Measurements from ENCODE around the gene ABI2.

Gene ABI2

DNA sequence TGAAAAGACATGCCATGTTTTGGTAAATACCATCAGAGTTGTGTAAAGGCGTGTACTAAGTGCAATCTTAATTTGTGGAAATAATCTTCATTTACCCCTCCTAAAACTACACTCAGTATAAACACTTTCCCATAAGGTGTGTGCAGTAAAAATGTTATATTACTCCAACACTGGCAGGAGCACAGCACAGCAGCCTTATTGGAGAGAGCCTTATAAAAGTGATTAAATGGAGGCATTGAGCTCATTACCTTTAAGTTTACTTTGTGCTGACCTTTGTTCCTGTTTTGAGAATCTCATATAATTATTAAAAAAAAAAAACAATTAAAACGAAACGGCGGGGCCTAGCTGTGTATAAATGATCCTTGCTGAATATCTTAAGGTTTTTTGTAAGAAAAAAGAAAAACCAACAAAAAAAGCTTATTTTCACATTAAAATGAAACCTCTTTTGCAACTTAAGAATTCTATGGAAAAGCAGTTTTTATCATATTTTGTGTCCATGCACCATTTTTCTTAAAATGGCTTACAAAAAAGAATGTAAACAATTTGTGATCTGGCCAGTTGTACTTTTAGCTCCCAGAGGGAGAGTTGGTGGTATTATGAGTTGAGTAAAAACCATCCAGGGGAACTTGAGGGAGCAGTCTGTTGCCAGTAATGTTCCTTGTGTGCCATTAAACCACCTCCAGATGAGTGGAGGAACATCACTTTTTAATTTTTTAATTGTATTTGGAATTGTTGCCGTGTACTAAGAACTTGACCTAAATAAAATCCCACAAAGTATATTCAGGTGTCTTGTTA, 103.4 kb downstream of the ABI2 start:
- DNase-seq (ENCODE audit: low read depth): no peak

DNA sequence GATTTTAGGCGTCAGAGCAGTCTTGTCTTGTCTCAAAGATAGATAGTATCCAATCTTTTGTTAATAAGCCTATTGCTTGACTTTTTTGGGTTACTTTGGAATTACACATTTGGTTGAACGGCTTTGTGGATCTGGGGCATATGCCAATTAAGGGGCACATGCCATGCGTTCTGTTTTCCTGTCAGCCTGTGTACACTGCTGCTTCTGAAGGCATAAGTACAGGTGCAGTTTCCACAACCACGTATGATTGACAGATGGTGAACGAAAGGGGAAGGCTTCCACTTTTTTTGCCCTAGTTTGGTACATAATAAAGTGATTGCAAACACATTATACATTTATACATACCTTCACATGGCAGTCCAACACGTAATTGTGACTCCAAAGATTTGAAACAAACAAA, 104.6 kb downstream of the ABI2 start:
- no peak for DNase-seq (ENCODE audit: low read depth)

DNA sequence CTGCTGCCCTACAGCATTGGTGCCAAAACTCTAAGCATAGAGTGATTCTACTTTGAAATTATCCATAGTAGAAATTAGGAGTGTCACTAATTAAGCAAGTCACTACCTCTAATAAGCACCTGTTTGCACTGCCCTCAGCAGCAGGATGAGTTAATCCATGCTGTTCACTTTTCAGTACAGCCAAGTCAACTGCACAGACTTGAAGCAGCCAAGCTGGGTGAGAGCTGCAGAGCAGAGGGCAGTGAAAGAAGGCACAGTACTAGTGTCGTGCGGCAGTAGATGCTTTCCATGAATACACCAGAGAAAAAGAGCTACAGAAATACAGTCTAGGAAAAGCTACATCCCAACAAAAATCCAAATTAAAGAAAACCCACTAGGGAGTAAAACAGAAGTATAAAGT, 108.3 kb downstream of the ABI2 start:
- DNase-seq (ENCODE audit: low read depth): no peak

DNA sequence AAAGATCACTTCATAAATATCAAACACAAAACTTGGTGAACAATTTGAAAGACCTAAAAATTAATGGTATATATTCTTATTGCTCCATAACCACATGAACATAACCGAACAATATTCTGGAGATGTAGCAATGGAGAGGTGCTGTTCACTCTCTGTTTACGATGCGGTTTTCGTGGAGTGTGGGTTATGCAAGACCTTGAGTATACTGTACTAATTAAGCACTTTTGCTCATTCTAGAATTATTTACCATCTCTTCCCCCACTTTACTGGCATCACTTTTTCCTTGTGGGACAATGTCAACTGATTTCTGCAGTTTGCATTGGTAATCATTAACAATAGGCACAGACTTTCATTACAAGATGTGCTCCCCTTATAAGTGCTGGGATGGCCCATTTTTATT, 109.3 kb downstream of the ABI2 start:
- DNase-seq (ENCODE audit: low read depth): no peak

DNA sequence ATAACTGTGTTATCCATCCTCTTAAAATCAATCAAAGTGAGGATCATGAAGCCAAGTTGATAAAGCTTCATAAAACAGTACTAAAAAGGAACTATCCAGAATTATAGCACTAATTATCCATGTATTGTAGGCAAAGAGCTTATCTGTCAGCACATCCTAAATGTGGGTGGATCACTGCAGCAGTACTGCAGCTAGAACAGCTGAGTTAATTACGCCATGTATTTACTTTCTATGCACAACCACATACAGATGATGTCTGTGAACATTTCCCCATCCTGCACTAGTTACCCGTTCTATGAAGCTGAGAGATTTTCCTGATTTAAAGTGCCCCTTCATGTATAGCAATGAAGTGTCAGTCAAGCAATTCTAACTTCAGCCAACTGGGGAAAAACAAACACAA, 110.3 kb downstream of the ABI2 start:
- no peak for DNase-seq (ENCODE audit: low read depth)

DNA sequence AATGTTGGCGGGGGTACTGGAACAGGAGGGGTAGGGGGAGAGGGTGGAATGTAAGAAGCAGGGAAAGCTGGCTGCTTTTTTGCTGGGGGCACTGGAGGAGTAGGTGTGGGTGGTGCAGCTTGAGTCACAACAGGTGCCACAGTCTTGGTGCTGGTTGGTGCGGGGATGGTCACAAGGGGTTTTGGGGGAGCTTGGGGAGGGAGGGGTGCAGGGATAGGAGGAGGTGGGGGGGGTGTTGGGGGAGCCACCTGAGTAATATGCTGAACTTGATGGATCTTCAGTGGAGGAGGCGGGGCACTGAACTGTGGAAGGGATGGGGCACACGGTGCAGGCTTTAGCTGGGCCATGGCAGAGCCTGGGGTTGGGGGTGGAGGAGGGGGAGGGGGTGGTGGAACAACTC, 112.5 kb downstream of the ABI2 start:
- no peak for DNase-seq (ENCODE audit: low read depth)

DNA sequence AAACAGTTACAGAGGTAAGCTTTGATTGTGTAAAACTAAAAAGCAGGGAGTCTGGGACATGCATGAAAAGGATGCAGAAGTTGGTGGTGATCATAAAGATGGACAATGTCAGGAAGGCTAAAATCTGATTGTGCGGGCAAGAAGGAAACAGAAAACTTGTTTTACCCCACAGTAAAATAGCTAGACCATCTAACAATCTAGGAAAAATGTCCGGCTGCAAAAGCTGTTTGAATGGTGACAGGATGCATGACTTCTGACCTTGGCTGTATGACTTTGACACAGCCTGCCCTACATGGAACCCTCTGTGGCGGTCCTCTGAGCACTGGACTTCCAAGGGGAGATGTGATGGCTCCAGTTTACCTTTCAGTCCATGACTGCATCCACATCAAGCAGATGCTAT, 113.3 kb downstream of the ABI2 start:
- no peak for DNase-seq (ENCODE audit: low read depth)

DNA sequence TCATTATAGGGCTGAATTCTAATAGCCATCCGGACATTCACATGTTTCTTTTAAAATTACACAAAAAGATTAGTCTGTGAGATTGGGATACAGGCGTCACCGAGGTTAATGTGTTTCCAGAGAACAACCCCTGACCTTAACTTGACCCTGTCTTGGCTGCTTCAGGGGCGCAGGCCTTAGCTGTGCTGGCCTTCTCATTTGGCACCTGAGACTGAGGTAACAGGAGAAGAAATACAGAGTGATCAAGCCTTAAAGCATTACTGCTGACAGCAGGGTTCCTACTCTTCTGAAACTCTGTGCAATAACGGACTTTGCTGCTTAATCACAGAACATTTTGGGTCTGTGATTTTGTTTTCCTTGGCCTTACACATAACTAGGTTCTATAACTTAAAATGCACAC, 114.3 kb downstream of the ABI2 start:
- DNase-seq (ENCODE audit: low read depth): no peak

DNA sequence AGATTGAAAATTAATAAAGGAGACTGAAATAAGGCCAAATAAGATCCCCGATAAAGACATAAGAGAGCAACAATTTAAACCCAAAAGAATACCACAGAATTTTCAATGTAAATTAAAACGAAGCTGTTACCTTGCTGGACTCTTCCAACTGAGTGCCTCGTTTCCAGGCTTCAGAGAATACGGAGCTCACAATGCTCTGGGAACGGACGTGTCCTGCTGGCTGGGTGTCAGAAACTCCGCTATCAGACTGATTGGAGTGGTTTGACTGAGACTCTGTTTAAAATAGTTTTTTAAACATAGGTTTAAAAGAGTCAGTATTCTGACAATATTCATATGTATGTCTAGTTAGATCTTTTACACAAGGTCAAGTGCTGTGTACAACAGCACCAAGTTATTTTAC, 116.5 kb downstream of the ABI2 start:
- DNase-seq (ENCODE audit: low read depth): no peak

DNA sequence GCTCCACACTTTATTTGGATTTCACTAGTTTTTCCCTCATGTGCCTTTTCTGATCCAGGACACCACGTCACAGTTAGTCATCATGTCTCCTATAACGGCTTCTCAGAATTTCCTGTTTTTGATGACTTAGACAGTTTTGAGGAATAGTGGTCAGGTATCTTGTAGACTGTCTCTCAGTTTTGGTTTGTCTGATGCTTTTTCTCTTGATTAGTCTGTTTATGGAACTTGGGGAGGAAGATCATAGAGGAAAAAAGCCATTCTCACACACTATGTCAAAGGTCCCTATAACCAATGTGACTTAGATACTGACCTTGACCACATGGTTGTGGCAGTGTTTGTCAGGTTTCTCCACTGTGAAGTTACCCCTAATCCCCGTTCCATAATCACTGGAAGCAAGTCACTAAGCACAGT, 117.9 kb downstream of the ABI2 start:
- no peak for DNase-seq (ENCODE audit: low read depth)

DNA sequence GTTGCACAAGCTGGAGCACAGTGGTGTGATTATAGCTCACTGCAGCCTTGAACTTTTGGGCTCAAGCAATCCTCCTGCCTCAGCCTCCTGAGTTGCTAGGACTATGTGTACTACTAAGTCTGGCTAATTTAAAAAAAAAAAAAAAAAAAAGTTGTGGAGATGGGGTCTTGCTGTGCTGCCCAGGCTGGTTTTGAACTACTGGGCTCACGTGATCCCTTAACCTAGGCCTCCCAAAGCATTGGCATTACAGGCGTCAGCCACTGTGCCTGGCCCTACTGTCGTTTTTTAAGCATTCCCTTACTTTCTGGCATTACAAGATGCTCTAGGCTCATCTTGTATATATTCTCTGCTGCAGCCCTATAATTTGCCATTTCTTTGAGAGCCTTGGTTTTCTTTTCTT, 118.6 kb downstream of the ABI2 start:
- DNase-seq (ENCODE audit: low read depth): no peak

DNA sequence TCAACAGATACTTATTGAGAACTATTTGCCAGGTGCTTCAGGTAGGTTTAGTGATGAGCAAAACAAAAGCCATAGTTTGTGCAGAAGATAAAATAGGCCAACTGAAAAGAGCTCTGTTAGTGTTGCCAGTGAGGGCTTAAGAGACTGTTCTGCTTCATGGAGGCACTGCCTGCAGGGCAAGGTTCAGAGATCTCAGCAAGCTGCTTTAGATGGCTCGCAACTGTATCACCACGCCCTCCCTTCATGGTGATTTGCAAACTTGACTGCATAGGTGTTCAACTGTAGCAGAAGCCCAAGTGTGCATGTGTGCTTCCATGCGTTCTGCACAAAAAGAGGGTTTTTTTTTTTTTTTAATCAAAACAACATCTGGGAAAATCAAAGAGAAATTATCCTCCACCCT, 122.4 kb downstream of the ABI2 start:
- no peak for DNase-seq (ENCODE audit: low read depth)

DNA sequence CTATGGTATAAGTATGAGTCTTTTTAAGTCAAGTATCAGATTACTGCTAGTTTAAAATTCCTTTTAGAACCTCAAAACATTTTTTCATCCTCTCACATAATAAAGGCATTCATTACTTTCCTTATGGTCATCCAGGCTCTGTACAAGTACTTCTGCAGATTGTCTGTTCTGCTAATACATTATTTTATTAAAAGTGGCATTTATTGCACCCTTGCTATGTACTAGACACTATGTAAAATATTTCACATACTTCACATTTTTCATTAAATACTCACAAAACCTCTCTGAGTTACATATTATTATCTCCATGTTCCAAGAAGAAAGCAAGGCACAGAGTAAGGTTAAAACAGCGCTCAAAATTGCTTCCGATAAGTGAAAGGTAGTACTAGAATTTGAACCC, 122.8 kb downstream of the ABI2 start:
- no peak for DNase-seq (ENCODE audit: low read depth)

DNA sequence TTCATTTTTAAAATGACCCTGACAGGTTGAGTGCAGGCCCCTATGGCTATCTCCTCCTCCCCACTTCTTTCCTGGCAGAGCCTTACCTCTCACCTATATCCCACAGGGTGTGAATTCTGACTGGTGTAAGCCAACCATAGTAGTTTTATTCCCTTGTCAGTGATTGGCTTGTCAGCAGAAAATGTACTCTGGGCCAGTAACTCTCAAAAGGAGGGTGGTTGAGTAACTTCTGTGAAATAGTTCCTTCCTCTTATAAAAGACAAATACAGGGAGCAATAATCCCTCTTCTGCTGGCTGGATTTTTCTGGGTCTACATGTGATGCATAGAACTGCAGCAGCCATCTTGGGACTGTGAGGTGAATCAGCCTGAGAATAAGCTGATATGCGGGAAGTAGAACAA, 123.5 kb downstream of the ABI2 start:
- no peak for DNase-seq (ENCODE audit: low read depth)

DNA sequence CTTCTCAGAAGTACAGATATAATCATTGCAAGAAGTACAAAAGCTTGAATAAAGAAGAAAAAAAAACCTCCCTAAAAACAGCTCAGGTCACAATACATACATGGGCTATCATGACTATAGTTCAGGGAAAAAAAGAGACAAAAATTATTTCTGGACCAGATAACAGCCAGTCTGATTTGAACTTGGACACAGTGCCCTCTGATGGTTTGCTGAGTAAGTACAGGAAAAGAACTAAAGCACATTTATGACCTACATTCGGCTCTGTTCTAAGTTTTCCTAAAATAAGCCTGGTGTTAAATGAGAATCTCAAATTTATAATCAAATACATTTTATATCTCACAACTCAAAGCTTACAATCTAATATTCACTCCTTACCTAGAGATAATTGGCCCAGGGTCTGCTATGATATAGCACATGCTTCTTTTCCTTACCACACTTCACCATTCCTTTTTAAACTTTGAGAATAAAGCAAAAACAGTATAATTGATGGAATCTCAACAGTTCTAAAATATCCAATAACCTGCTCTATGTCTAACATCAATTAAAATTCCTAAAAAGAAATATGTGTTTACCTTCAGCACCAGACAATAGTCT, 125.8 kb downstream of the ABI2 start:
- no peak for DNase-seq (ENCODE audit: low read depth)

DNA sequence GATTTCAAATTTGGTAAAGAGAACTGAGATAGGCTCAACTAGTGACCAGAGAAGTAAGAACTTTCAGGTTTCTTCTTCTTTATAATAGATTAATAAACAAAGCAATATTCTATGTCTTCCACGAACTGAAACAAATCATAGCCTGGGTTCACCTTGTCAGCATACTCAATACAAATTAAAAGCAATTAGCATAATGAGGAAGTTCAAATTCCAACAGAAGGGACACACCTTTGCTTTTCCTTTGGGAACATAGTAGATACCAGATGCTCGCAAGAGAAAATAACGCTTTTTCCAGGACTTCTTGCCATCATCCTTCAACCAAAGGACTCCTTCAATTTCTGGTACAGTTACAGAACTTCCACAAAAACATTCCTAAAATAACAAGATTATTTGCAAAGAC, 127.0 kb downstream of the ABI2 start:
- no peak for DNase-seq (ENCODE audit: low read depth)

DNA sequence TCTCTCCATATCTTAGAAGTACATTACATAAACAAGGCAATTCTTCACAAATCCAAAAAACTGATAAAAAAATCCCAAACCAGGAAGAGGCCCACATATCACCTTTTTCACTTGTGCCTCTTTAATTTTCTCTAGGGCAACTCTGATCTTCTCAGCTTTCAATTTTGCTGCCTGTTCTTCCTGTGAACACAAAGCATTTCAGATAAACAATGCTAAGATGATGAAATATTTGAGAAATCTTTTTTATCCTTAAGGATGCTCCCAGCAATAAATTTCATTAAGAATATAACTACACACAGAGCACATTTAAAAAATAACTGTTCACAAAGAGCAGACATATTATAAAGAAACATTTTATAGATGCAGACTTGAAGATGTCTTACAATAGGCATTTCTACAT, 133.6 kb downstream of the ABI2 start:
- DNase-seq (ENCODE audit: low read depth): no peak

DNA sequence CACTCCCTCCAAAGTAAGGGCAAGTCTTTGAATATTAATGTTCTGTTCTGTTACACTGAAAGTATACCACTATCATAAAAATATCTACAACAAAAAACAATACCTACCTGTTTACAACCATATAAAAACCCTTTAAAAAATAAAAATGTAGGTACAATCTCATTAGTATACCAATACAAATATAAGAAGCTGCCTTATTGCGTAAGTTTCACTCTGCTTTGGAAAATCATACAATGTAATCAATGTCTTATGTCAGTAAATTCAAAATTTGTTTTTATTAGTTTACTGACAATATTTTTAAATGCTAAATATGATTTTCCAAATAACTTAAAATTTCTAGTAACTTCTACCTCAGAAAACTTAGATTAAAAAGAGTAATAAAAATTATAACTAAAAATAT, 134.1 kb downstream of the ABI2 start:
- no peak for DNase-seq (ENCODE audit: low read depth)

DNA sequence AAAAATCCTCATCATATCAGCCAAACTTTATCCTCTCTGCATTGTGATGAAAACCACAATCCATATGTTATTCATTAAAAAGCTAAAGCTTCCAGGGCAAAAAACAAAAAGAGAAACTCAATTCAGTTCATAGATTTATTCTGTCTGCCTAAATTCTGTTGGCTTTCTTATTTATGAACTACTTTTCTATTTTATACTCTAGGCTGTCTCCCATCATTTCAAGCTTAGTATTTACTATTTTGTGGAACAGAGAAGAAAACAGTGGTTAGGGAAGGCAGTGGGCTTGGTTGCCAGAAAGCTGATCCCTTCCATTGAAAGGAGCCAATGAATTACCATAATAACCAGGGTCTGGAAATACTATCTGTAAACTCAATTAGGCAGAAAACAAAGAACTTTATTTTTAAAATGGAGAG, 135.1 kb downstream of the ABI2 start:
- no peak for DNase-seq (ENCODE audit: low read depth)

DNA sequence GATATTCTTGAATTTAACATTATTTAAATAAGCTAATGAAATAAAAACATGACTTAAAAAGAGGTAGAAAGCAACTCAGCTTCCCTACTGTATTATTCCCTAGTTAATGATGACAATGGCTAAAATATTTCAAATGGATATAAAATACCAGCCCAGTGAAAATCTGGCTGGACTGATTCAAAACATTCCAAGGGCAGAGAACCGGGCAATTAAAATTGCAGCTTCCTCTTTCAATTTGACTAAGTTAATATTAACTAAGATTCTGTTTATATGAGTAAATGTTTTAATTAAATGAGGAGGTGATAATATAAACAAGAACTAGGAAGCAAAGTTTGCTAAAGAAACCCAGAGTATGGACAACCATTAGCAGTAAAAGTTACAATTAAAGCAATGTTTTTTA, 141.4 kb downstream of the ABI2 start:
- no peak for DNase-seq (ENCODE audit: low read depth)

DNA sequence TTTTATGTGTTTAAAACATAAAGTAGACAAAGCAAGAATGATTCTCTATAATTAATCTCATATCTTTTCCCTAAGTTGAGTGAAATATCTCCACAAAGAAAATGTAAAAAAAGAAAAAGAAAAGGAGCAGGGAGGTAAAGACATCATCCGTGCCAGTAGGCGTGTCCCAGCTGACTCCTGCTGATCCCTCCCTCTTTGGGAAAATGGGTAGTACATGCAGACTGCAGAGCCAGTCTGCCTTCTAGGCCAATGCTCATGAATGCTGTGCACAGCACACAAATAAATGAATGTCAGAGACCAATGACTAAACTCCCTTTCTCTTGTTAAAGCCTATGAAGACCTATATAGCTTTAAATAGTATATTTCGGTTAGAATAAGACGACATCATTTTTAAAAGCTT, 142.2 kb downstream of the ABI2 start:
- no peak for DNase-seq (ENCODE audit: low read depth)

DNA sequence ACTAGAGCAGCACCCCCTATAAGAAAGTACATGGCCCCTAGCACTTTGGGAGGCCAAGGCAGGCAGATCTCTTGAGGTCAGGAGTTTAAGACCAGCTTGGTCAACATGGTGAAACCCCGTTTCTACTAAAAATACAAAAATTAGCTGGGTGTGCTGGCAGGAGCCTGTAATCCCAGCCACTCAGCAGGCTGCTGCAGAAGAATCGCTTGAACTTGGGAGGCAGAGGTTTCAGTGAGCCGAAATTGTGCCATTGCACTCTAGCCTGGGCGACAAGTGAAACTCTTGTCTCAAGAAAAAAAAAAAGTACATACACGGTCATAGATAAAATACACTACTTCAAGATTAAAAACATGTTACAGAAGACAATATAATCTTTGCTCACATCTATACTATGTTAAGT, 143.1 kb downstream of the ABI2 start:
- DNase-seq (ENCODE audit: low read depth): no peak

DNA sequence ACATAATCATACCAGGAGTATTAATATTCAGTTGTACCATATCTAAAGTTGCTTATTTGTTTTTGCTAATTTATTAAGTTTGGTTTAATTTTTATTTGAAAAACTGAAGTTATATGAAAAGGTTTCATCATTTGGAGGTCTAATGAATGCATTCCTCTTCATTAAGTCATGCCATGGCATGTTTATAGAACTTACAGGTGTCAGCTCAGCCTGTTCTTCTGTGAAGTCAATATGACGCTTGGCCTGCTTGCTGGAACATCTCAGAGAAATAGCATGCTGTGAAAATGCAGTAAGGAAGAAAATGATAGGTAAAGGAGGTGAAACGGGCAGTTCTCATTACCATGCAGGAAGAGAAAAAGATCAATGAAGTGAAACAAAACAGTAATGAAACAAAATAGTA, 148.7 kb downstream of the ABI2 start:
- DNase-seq (ENCODE audit: low read depth): no peak

DNA sequence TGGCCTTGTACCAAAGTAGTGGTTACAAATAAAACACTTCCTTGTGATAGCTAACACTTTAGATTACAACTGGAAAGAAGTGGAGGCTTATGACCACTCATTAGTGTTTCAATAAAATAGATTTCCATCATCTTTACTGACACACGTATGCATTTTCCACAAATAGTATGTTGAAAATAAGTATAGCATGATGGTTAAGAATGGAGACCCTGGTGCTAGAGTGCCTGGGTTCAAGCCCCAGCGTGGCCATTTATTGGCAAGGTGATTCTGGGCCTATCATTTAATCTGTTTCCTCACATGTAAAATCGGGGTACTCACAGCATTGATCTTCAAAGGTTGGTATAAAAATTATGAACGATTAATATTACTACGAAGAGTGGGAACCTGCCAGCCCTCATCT, 152.4 kb downstream of the ABI2 start:
- no peak for DNase-seq (ENCODE audit: low read depth)
